GM18861 (cell line): Measurements from ENCODE around the gene PHF21A.
"Not testable (repeated sequence)": the region's sequence is repeated elsewhere in the genome, so short reads cannot be mapped to it uniquely, and the experiment has no call there.

Experiments
- ATAC-seq: cut with Tn5 transposase; IDR thresholded peaks from one replicate; pipeline ENCODE4 v1.9.1; 2021; ENCODE audit not compliant: unreplicated experiment

PHF21A gene

DNA sequence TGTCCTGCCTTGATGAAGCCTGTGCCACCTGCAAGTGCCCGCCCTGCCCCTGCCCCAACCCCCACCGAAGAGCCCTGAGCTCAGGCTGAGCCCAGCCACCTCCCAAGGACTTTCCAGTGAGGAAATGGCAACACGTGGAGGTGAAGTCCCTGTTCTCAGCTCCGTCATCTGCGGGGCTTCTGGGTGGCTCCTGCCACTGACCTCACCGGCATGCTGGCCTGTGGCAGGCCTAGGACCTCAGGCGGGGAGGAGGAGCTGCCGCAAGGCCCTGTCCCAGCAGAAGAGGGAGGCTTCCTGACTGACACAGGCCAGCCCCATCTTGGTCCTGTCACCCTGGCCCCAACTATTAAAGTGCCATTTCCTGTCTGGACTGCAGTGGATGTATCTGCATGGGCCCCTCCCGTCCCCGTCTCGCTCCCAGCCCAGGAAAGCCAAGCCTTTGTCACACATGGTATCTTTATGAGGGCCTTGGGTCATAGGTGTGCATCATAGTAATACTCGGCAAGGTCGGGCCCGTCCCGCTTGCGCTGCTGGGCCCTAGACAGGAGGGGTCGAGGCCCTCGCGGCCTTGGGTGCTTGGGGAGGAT is 215.1 kb downstream of the PHF21A start:
- no peak for ATAC-seq

DNA sequence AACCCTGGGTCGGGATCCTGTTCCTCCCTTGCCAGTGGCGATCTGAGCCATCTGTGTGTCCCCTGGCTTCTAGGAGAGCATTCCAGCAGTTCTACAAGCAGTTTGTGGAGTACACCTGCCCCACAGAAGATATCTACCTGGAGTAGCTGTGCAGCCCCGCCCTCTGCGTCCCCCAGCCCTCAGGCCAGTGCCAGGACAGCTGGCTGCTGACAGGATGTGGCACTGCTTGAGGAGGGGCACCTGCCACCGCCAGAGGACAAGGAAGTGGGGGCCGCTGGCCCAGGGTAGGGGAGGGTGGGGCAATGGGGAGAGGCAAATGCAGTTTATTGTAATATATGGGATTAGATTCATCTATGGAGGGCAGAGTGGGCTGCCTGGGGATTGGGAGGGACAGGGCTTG is 215.7 kb downstream of the PHF21A start:
- not testable (repeated sequence) for ATAC-seq

DNA sequence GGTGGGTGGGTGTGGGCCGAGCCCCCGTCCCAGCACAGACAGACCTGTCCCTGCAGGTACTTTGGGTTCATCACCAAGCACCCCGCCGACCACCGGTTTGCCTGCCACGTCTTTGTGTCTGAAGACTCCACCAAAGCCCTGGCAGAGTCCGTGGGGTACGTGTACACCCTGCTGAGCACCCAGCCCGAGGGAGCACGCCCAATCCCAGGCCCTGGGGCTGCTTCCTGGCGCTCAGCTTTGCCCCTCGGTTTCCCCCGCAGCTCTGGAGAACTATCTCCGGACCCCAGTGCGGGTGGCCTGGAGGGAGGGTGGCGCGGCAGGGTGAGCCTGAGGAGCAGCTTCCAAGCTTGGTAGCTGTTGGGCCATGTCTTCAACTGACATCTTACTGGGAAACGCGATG is 216.2 kb downstream of the PHF21A start:
- no peak for ATAC-seq

DNA sequence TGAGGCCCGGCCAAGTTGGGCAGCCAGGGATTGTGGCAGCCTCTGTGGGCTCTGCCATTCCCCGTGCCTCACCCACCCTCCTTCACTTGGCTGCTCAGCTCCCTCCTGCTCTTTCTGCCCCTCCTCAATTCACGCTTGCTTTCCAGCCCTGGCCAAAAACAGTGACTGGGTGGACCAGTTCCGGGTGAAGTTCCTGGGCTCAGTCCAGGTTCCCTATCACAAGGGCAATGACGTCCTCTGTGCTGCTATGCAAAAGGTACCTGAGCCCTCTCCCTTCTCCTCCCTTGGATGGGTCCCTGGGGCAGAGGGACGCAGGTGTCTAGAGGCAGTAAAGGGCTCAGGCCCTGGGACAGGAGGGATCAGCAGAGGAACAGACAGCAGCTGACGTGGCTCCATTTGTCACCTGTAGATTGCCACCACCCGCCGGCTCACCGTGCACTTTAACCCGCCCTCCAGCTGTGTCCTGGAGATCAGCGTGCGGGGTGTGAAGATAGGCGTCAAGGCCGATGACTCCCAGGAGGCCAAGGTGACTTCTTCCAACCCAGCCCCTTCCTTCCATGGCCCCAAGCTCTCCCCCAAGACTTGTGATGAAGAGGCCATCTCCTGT is 216.8 kb downstream of the PHF21A start:
- ATAC-seq: no peak

DNA sequence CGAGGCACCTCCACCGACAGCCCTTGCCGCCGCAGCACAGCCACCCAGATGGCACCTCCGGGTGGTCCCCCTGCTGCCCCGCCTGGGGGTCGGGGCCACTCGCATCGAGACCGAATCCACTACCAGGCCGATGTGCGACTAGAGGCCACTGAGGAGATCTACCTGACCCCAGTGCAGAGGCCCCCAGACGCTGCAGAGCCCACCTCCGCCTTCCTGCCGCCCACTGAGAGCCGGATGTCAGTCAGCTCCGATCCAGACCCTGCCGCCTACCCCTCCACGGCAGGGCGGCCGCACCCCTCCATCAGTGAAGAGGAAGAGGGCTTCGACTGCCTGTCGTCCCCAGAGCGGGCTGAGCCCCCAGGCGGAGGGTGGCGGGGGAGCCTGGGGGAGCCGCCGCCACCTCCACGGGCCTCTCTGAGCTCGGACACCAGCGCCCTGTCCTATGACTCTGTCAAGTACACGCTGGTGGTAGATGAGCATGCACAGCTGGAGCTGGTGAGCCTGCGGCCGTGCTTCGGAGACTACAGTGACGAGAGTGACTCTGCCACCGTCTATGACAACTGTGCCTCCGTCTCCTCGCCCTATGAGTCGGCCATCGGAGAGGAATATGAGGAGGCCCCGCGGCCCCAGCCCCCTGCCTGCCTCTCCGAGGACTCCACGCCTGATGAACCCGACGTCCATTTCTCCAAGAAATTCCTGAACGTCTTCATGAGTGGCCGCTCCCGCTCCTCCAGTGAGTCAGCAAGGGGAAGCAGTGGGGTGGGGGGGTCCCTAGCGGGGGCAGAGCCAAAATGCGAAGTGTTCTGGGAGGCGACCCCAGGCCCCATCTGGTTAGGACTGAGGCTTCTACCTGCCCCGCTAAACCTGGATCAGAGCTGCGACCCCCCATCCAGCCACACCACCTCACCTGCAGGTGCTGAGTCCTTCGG is 218.5 kb downstream of the PHF21A start:
- ATAC-seq: no peak

DNA sequence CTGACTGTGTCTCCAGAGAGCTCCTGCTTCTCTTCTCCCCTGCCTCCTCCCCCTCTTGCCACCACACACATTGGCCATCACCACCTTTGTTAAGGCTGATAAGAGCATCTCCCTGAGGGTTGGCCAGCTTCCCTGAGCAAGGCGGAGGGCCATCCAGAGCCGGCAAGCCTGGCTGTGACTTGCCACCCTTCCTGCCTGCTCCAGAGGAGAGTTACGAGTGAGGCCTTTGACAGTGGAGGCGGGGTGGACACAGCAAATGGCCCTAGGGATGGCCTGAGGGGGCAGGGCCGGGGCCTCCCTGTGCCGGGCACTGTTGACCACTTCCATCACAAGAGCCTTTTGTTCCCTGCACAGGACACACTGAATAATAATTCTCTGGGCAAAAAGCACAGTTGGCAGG is 219.6 kb downstream of the PHF21A start:
- no peak for ATAC-seq

DNA sequence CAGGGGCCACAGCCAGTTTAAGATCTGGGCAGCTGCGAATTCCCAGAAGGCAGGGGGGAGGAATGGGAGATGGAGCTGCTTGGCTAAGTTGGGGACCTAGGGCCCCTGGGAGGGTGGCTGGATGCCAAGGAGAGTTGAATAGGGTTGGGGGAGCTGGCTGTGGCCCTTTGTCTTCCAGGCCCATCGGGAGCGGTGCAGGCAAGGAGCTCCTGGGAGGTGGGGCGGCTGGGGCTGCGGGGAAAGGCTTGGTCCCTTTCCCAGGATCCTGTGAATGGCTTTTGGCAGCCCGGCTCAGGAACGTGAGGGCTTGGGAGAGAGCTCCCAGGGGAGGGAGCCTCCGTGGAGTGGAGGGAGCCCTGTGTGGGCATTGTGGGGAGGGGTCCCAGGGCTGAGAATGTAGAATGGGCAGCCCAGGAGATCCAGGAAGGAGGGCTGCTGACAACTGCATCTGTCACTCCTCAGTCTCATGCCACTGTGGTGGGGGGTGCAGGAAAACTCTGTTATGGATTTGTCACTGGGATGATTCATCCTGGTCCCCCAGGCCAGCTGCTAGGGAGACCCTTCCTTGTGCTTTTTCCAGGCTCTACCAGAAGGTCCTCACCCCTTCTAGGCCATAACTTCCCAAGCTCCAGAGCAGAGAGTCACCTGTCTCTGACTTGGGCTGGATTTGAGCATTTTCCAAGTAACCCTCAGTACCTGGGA is 220.2 kb downstream of the PHF21A start:
- ATAC-seq: no peak

DNA sequence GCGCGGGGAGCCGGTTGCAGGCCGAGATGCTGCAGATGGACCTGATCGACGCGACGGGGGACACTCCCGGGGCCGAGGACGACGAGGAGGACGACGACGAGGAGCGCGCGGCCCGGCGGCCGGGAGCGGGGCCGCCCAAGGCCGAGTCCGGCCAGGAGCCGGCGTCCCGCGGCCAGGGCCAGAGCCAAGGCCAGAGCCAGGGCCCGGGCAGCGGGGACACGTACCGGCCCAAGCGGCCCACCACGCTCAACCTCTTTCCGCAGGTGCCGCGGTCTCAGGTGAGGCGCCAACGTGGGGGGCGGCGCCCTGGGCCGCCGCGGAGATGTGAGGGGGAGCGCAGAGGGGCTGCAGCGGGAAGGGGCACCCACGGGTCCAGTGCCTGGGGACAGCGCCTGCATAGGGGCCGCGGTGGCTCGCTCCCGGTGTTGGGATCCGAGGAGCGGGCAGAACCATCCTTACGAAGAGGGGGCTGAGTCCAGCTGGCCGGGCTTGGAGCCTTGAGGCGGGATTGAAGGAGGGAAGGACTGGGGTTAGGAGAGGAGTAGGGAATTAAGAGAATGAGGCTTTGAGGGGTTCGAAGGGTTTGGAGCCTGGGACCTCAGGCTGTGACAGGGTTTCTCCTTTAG is 221.0 kb downstream of the PHF21A start:
- ATAC-seq: not testable (repeated sequence)

DNA sequence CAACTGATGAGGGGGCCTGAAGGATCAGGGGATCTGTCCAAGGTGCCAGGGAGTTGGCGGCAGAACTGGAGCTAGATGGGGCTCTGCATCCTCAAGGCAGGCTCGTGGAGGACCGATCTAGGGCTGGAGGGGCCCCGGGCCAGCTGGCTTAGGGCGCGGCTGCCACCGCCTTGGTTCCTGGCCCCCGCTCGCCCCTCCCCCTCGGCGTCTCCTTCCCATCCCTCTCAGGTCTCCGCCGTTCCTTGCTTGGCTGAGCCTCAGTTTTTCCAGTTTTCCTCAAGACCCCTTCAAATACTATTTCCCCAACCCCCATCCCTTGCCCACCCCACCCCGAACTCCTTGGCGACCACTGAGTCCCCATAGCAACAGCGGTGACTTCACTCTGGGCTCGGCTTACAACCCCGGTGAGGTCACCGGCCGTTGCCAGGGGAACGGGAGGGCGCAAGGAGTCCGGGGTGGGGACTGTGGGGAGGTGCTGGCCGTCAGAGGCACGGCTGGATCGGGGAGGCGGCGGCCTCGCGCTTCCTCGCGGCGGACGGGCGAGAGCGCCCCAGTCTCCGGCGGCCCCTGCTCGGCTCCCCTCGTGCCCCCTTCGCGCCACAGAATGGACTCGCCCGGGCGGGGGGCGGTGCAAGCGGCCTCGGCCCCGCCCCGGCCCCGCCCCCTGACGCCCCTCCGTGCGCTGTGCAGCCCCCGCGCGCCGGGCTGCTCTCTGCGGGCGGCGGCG is 221.6 kb downstream of the PHF21A start:
- ATAC-seq: no peak

DNA sequence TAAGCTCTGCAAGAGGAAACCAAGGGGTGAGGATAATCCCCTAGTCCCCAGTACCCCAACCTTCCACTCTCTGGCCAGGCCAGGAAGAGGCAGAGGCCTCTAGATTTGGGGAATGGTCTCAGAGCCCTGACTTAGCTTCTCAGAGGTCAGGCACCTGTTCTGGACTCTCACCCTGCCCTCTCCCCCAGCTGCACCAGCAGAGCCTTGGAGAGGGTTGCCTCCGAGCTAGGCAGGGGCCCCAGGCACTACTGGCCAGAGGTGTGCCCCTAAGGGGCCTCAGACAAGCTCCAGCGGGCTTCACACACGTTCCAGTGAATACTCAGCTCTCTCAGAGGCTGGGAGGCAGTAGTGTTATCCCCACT is 222.2 kb downstream of the PHF21A start:
- no peak for ATAC-seq

DNA sequence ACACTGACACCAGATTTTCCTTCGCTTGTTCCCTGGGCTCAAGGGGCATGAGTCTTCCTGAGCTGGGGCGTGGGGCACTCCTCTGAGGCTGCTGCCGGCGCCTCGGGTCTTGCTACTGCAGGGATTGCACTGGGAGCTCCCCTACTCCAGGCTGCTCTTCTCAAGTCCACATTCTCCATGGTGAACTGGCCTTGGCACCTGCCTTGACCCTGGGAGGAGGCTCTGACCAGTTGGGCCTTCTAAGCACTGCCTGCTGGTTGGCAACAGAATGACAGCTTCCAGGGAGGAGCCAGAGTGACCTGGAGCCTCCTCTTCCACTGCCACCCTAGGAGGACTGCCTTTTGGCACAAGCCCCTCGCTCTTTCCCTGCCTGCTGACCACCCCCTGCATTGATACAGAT is 223.7 kb downstream of the PHF21A start:
- ATAC-seq: no peak

DNA sequence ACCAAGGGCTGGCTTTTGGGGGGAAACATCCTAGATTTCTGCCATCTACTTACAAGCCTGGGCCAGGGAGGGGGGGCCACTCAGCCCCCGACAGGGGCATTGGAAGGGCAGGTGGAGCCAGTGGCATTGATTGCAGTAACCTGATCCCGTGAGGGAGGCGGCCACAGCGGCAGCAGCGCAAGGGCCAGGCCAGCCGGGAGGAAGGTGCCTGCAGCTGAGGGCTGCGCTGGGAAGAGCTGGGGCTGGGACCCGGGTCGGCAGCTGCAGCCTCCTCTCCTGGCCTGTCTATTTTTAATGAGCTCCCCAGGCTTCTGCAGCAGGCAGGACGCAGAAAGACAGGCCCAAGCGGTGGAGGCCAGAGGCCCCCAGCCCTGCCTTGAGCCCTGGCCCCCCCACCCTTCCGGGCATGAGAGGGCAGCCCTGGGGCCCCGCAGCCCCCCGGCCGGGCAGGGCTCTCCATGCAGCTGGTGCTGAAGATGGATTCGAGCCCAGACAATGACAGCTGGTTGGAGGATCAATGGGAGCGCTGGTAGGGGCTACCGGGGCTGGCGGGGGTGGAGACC is 224.8 kb downstream of the PHF21A start:
- ATAC-seq: no peak

DNA sequence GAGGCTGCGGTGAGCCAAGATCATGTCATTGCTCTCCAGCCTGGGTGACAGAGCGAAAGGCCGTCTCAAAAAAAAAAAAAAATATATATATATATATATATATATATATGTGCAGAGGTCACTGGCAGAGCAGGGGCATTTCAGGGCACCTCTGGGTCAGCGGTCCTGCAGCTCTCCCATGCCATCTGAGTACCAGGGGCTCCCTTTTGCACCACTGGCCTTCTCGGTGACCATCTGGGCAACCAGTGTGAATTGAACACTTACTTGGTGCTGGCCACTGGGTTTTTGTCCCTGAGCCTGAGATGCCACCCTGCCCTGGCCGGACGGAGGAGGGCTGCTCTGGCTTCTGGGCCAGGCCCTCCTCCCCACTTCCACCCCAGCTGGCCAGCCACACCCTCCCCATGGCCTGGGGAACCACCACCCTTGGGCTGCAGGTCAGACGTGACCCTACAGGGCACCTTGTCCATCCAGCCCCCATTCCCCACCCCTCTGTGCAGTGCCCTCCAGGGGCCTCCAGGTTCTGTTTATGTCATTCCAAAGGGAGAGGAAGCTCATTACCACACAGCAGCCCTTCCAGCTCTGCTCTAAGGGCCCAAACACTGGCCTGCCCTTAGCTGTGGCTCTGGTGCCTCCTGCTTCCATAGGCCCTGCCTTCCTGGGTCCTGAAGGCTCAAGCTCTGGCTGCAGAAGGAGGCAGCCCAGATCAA is 225.5 kb downstream of the PHF21A start:
- ATAC-seq: no peak

DNA sequence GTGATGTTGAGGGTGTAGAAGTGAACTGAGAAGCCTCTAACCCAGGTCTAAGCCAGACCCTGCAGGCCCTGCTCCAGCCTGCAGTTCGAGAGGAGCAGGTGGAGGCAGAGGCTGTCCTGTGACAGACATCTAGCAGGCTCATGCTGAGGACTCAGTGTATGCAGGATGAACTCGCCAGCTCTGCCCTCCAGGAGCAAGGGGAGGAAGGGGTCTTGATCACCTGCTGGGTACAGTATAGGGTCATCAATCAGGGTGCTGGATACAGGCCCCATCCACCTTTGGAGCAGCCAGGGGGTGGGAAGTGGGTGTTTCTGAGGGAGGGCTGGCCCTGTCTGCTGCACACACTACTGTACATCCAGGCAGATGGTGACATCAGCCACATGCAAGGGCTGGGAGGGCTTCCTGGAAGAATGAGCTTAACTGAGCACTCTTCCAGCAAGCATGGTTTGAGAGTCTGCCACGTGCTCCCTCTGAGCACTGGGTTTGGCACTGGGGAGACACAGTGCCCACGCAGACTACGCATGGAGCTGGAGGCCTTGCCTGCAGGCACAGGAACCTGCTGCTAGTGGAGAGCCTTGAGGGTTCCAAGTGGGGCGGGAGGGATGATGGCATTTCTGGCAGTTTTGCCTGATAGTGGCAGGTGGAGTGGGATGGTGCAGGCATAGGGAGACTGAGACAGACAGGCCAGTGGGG is 226.6 kb downstream of the PHF21A start:
- ATAC-seq: no peak

DNA sequence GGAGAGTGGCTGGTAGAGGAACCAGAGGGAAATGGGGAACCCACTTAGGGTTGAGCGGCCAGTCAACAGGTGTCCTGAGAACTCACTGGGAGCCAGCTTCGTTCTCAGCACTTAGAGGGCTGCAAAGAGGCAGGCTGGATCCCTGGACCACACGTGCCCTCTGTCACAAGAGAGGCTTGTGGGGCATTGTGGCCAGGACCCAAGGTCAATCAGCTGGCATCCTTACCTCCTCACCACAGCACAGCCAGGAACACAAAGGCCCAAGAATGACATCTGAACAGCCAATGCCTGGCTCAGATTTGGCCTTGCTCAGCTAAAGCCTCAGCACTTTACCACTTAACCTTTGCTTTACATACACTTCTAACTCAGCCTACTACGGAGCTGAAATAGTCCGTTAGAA is 228.4 kb downstream of the PHF21A start:
- ATAC-seq: no peak

DNA sequence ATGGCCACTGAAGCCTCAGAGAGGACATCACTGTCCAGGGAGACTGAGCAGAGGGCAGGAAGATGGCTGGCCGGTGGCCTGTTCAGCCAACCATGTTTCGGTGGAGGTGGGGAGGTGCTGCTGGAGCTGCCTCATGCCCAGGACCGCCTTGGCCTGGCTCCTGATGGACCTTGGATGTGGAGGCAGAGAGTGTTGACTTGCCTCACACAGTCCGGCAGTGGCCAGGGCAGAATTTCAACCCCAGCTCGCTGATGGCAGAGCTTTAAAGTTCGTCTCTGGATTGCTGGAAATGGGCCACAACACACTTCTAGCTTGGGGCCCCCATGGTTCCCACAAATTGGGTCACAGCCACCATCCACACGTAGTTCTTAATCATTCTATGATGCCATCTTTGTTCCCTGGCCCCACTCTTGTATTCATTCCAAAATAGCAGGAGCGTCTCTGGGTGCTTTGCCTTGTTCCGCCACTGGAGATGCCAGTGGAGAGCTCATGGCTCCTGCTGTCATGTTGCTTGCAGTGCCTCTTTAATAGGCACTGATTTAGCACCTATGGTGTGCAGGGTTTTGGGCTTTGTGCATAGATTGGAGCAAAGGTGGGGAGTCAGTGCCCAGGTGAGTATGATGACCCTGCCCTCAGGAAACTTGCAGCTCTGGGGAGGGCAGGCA is 230.2 kb downstream of the PHF21A start:
- ATAC-seq: no peak

DNA sequence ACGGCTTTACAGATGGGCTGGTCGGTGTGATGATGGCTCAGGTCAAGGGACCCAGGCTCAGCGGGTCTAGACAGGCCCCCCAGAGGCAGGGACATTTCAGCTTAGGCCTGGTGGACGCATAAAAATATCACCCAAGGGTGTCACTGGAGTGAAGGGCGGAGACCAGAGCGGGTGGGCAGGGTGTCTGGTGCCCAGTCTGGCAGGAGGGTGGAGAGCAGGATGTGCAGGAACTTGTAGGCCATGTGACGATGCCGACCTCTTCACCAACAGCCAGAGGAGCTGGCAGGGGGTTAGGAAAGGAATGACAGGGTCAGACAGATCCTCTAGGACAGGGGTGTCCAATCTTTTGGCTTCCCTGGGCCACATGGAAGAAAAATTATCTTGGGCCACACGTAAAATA is 231.3 kb downstream of the PHF21A start:
- ATAC-seq: no peak

DNA sequence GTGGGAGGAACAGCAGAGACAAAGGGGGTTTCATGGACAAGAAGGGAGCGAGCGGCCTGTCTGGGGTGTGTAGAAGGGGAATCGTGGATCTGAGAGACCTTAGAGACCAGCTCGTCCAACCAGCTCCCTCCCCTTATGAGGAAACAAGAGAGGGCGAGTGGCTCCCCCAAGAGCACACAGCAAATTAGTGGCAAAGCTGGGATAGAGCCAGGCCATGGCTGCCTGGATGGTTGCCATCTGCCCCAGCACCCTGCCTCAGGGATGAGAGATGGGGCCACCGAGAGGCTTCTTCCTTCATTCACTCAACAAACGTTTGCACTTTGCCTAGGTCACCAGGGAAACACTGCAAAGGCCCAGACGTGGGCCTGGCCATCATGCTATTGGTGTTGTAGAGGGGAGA is 231.7 kb downstream of the PHF21A start:
- no peak for ATAC-seq
